Right lobe of liver (tissue), 4 donors: ENCODE results near the gene PROP1.
"Not testable (repeated sequence)": the region's sequence is repeated elsewhere in the genome, so short reads cannot be mapped to it uniquely, and the experiment has no call there.

ENCODE experiments used
- CTCF ChIP-seq, 4 donors: fragments of 200-600 bp in 3 of 4; fragments of 450-650 bp in 1 of 4; IDR thresholded peaks; one replicate each; pipeline versions ENCODE4 v1.5.1 to v1.8.0; 2016 to 2022; ENCODE audit warnings: antibody characterized with exemption in 4 of 4, mild to moderate bottlenecking in 2 of 4
- POLR2A ChIP-seq: fragments of 450-650 bp; IDR thresholded peaks from one replicate; pipeline ENCODE4 v1.6.1; 2017; ENCODE audit warnings: antibody characterized with exemption, mild to moderate bottlenecking
- donor health status: DM: no; HTN: no; CAD: no.
- donor health status: DM: no; HTN: no; CAD: no.
- donor health status: DM: no; HTN: yes; CAD: no.

- TF ChIP-seq CTCF (IDR thresholded peaks at IDR 0.05); POLR2A: not testable (repeated sequence)
Measured at GRCh38 chr5:177945145-177945544, 50.9 kb downstream of the PROP1 start.
